CD4-positive, alpha-beta T cell treated with Interleukin-1 beta for 1 hour (primary cell): ENCODE results near the gene APOL5.
A peak's percentile ranks its signal among the peaks of the same experiment; 100 is the strongest.

ENCODE experiments used
- DNase-seq, 2 donors: peaks; one replicate each; pipeline ENCODE4 v3.0.0-alpha.2; 2020 to 2022

The APOL5 gene

DNA sequence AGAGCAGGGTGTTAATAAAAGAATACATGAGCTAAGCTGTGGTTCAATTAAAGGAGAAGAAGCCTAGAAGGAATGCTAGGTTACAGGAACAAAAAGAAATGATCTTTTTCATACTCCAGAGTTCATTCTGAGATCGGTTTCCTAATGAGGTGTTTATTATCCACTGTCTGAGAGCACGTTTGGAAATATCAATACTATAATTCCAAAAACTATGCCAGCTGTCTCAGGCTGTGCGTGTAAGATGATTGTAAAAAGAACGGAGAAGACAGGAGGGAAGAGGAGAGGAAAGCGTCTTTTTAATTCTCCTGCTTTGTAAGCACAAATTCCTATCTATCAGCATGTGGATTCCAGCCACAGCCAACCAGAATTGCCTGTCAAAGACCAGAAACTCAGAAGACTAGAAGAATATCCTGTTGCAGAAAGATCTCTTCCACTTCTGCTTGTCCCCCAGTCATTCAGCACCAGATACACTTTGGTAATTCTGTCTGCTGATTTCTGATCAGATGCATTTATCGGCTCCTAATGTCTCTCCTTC, 25.7 kb downstream of the APOL5 start:
- no peak for DNase-seq

GRCh38 chr22:35746248-35746647, 28.6 kb downstream of the APOL5 start:
- no peak for DNase-seq

- DNase-seq, result no peak
Measured at GRCh38 chr22:35746946-35747703, 29.5 kb downstream of the APOL5 start.

- DNase-seq, result peak in 1 of 2 donors; percentile 22
Measured at GRCh38 chr22:35749808-35750207, 32.1 kb downstream of the APOL5 start.

GRCh38 chr22:35752006-35752862, 34.6 kb downstream of the APOL5 start:
- DNase-seq, result no peak

GRCh38 chr22:35752863-35753189, 35.2 kb downstream of the APOL5 start:
- DNase-seq, result no peak

DNA sequence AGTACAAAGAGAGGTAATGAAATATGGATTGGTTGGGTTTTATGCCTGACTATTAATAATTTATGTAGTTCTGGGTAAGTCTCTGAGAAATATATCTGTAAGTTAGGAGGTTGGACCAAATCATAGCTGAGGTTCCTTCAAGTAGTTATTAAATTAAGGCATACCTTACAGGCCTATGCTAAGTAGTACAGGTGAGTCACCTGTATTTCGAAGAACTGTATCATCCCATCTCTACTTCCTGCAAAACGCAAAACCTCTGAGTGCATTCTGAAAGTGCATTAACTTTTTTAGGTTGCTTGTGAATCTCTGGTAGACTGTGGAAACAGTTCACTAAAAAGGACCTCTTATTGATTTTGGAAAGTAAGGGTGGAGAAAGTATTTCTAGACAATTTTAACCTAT, 37.1 kb downstream of the APOL5 start:
- no peak for DNase-seq

GRCh38 chr22:35756722-35757121, 39.0 kb downstream of the APOL5 start:
- DNase-seq, result no peak

- DNase-seq, result no peak
Measured at GRCh38 chr22:35758394-35758793, 40.7 kb downstream of the APOL5 start.

DNA sequence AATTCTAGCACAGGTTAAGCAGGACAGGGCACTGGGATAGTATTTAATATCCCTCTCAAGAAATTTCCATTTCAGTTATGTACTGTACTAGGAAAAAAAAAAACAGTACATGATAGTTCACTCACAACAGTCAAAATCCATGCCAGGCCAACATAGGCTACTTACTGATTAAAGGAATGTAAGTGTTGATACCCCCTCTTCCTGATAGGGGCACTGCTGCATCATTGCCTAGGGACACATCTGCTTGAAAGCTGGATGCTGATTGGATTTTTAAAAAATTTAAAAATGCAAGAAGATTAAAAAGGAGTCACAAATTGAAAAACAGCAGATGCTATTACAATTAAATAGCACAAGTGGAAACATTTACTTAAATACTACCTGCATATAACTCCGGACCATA, 43.4 kb downstream of the APOL5 start:
- no peak for DNase-seq

DNA sequence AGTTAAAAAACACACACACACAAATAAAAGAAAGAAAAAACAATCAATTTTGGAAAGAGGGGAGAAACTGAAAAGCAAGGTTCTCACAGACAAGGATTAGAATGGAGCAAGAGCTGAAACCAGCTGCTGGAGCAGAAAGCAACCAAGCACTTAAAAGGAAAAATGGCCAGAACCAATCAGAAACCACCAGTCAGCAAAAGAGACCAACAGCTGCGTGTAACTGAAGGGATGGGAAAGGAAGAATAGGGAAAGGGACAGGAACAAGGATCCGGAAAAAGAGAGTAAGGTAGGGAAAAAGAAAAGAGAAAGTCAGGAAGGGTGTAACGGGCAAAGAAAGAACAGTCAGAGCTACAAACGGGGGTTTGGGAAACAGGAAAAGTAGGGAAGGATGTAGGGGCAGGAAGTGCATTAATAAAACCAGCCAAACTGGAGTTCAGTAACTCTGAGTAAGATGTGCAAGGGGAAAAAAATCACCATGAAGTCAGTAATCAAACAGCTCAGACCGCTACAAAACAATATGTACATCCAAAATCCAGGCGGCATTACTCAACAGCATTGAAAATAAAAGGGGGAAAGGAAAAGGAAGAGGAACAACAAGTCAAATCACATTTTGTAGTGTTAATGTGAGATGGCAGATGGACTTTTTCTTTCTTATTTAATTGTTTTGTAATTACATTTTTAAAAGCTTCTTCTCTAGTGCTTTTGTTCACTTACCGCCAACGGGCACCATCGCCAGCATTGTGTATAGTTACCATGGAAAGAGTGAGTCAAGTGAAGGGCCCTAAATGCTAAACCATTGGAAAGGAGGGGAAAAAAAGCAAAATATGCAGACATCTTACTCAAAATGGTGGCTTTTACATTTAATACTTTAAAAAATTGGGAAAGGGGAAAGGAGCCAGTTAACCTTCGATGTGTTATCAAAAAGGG, 49.2 kb downstream of the APOL5 start:
- DNase-seq, result no peak

DNA sequence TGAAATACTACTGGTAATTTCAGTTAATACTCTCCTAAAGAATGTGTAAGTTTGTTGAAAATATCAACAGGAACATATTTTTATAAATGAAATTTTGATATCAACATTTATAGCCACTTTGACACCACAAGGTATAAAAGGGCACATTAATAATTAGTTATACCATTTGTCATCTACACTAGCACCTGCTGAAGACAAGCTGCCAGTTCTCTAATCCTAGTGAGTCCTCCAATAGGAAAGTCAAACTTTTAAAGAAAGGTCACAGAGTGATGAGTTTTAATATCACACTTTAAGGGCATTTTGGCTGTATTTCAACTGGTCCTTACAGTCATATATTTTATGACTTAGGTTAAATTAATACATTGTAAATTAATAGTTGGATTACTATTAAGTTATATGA, 52.3 kb downstream of the APOL5 start:
- no peak for DNase-seq

DNA sequence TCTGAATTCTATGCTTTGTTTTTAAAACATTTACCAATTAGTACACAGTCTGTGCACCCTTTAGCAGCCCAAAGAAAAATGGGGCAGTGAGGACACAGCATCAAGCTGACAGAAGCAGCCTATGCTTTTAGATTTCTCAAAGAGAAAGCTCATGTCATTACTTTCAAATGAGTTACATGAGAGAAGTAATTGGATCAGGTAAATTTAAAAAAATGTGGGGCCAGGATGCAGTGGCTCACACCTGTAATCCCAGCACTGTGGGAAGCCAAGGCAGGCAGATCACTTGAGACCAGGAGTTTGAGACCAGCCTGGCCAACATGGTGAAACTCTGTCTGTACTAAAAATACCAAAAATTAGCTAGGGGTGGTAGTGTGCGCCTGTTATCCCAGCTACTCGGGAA, 57.7 kb downstream of the APOL5 start:
- DNase-seq, result no peak

- DNase-seq, result no peak
Measured at GRCh38 chr22:35777335-35777975, 59.8 kb downstream of the APOL5 start.
